ENCODE results near the gene CARD9.

The CARD9 gene

DNA sequence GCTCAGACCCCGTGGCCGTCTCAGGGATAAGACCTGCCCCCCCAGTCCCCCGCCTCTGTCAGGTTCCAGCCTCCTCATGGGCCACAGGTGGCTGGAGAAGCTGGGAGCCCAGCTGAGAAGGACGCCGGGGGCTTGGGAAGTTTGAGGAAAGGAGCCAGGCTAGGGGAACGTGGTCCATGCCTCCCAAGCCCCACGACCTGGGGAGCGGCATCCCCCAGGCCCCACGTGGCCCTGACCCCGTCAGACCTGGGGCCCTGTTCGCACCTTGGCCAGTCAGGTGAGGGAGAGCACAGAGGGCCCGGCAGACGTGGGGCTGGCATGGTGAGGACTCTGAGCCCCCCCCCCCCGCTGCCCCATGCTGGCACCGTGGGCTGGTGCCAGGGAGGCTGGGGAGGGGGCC is 42.4 kb downstream of the CARD9 start:
- in situ Hi-C loops (cut with HindIII; ENCODE audit: low pct_ligation_motif_present, low sequenced_read_pairs), result no loop called here
- H3K27me3 ChIP-seq (replicated peaks), result no peaks in the 10 kb centered on the region
- H3K4me3 ChIP-seq (ENCODE audit: low read depth, low read length), result no peak overlapping the region
- TF ChIP-seq CTCF (IDR thresholded peaks at IDR 0.05; ENCODE audit: low read depth, low read length, missing control alignments), result no peak
- no peak for DNase-seq
- H3K27ac ChIP-seq, result no peak overlapping the region
- H3K36me3 ChIP-seq (replicated peaks), result no peaks in the 10 kb centered on the region

- H3K27me3 ChIP-seq (replicated peaks), result no peaks in the 10 kb centered on the region
- no peak for TF ChIP-seq CTCF (IDR thresholded peaks at IDR 0.05; ENCODE audit: low read depth, low read length, missing control alignments)
- in situ Hi-C loops (cut with HindIII; ENCODE audit: low pct_ligation_motif_present, low sequenced_read_pairs), result no loop called here
Measured at GRCh38 chr9:136330406-136330990, 43.0 kb downstream of the CARD9 start.

GRCh38 chr9:136329636-136330405 is 43.6 kb downstream of the CARD9 start:
- Histone ChIP-seq H3K27ac (no peak overlapping the region), H3K4me3 (ENCODE audit: low read depth, low read length) (peak overlapping the region; percentile 73), H3K36me3 (replicated peaks) (no peaks in the 10 kb centered on the region), H3K27me3 (replicated peaks) (no peaks in the 10 kb centered on the region)
- in situ Hi-C loops (cut with HindIII; ENCODE audit: low pct_ligation_motif_present, low sequenced_read_pairs), result no loop called here
- no peak for TF ChIP-seq CTCF (IDR thresholded peaks at IDR 0.05; ENCODE audit: low read depth, low read length, missing control alignments)
- no peak for DNase-seq

More at GRCh38 chr9:136330406-136330990, 43.0 kb downstream of the CARD9 start:
- Histone ChIP-seq H3K36me3 (replicated peaks) (no peaks in the 10 kb centered on the region), H3K4me3 (ENCODE audit: low read depth, low read length) (no peak overlapping the region), H3K27ac (no peak overlapping the region)
- no peak for DNase-seq

GRCh38 chr9:136329211-136329627 is 44.2 kb downstream of the CARD9 start:
- Histone ChIP-seq H3K27ac (no peak overlapping the region), H3K36me3 (replicated peaks) (no peaks in the 10 kb centered on the region)
- in situ Hi-C loops (cut with HindIII; ENCODE audit: low pct_ligation_motif_present, low sequenced_read_pairs), result no loop called here

DNA sequence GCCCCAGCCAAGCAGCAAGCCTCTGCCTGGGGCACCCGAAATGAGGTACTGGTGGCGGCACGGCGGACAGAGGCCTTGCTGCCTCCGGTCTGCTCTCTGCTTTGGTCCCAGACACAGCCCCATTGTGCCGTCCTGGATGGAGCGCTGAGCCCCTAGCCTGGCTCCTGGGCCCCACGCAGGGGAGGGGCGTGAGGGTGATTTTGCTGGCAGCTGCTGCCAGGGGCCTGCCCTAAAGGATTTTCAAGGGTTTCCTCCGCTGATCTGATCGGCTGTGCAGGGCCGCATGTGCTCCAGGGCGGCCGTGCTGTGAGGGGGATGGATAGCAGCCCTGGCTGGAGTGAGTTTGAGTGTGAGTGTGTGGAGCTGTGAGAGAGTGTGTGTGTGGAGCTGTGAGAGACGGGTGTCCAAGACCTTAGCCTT is 44.8 kb downstream of the CARD9 start:
- H3K27ac ChIP-seq, result no peak overlapping the region
- TF ChIP-seq CTCF (IDR thresholded peaks at IDR 0.05; ENCODE audit: low read depth, low read length, missing control alignments), result no peak
- peak overlapping the region; percentile 73 for H3K4me3 ChIP-seq (ENCODE audit: low read depth, low read length)
- H3K36me3 ChIP-seq (replicated peaks), result no peaks in the 10 kb centered on the region
- in situ Hi-C loops (cut with HindIII; ENCODE audit: low pct_ligation_motif_present, low sequenced_read_pairs), result no loop called here
- no peaks in the 10 kb centered on the region for H3K27me3 ChIP-seq (replicated peaks)
- peak; percentile 13 for DNase-seq

More at GRCh38 chr9:136329211-136329627, 44.2 kb downstream of the CARD9 start:
- H3K4me3 ChIP-seq (ENCODE audit: low read depth, low read length), result peak overlapping the region; percentile 73
- DNase-seq, result no peak
- no peak for TF ChIP-seq CTCF (IDR thresholded peaks at IDR 0.05; ENCODE audit: low read depth, low read length, missing control alignments)
- H3K27me3 ChIP-seq (replicated peaks), result no peaks in the 10 kb centered on the region
